K562 (cell line): ENCODE data around the gene SEL1L. TPM values are rescaled to one million over a fixed set of nuclear protein-coding genes. Genes with fewer than 3 reads are reported as not detected.

Experiments
- CBFA2T3 ChIP-seq: fragments of 450-650 bp; IDR thresholded peaks from 2 replicates; pipeline ENCODE4 v1.6.1; 2017
- FOXJ2 ChIP-seq: fragments of 200-800 bp; sonication (Bioruptor generic); IDR thresholded peaks from 2 replicates; pipeline ENCODE4 v1.6.1; 2016; ENCODE audit warnings: missing genetic modification characterization, missing compliant biosample characterization
- GABPA ChIP-seq: fragments of 200-800 bp; sonication (Bioruptor generic); conservative IDR thresholded peaks from 2 replicates; pipeline ENCODE4 v1.6.1; 2016; ENCODE audit warnings: low read depth, missing genetic modification characterization, missing compliant biosample characterization
- GTF2E2 ChIP-seq: fragments of 200-800 bp; sonication (Bioruptor generic); IDR thresholded peaks from 2 replicates; pipeline ENCODE4 v1.6.1; 2016; ENCODE audit warnings: missing genetic modification characterization, missing compliant biosample characterization
- HNRNPLL ChIP-seq: fragments of 200-400 bp; formaldehyde crosslinking; IDR thresholded peaks from 2 replicates; pipeline ENCODE4 v1.6.1; 2017; ENCODE audit warnings: low read length, low read depth, mild to moderate bottlenecking; ENCODE audit not compliant: poor library complexity, severe bottlenecking
- HNRNPUL1 ChIP-seq: fragments of 200-400 bp; formaldehyde crosslinking; IDR thresholded peaks from 2 replicates; pipeline ENCODE4 v1.6.1; 2017; ENCODE audit warnings: low read length
- KHSRP ChIP-seq: fragments of 450-650 bp; IDR thresholded peaks from 2 replicates; pipeline ENCODE4 v1.6.1; 2017
- MIER1 ChIP-seq: fragments of 450-650 bp; IDR thresholded peaks from 2 replicates; pipeline ENCODE4 v1.6.1; 2016; ENCODE audit warnings: antibody characterized with exemption, mild to moderate bottlenecking, low read depth
- NBN ChIP-seq: fragments of 450-650 bp; IDR thresholded peaks from 2 replicates; pipeline ENCODE4 v1.6.1; 2016; ENCODE audit warnings: low read depth, mild to moderate bottlenecking
- NFRKB ChIP-seq: fragments of 450-650 bp; IDR thresholded peaks from 2 replicates; pipeline ENCODE4 v1.6.1; 2016; ENCODE audit warnings: low read depth
- POLR3A ChIP-seq: IDR thresholded peaks from 2 replicates; pipeline ENCODE4 v1.6.1; 2011; ENCODE audit warnings: borderline replicate concordance, mild to moderate bottlenecking, moderate library complexity; ENCODE audit not compliant: insufficient read length, insufficient read depth; ENCODE audit errors: extremely low read depth
- PTRF ChIP-seq: fragments of 450-650 bp; IDR thresholded peaks from 2 replicates; pipeline ENCODE4 v1.6.1; 2016; ENCODE audit warnings: mild to moderate bottlenecking, missing genetic modification characterization, missing compliant biosample characterization
- RCOR1 ChIP-seq, 2 experiments: IDR thresholded peaks; 2 replicates each; pipeline ENCODE4 v1.6.1; 2012; ENCODE audit warnings: low read depth in 2 of 2, low read length in 2 of 2, borderline replicate concordance in 1 of 2, improper control_type of control experiment in 1 of 2
- SAFB2 ChIP-seq: fragments of 200-400 bp; formaldehyde crosslinking; IDR thresholded peaks from 2 replicates; pipeline ENCODE4 v1.6.1; 2018; ENCODE audit warnings: borderline replicate concordance, low read length, low read depth, moderate library complexity; ENCODE audit not compliant: severe bottlenecking
- U2AF2 ChIP-seq: fragments of 200-400 bp; formaldehyde crosslinking; optimal IDR thresholded peaks from 2 replicates; pipeline ENCODE3; 2017; ENCODE audit warnings: low read depth, mild to moderate bottlenecking, low read length
- ZFX ChIP-seq: sonication (generic); formaldehyde crosslinking; IDR thresholded peaks from 2 replicates; pipeline ENCODE4 v1.8.0; 2022; ENCODE audit warnings: mild to moderate bottlenecking, missing genetic modification reagents, moderate library complexity
- ZNF121 ChIP-seq: sonication (generic); formaldehyde crosslinking; conservative IDR thresholded peaks from 2 replicates; pipeline ENCODE4 v1.8.0; 2022; ENCODE audit warnings: missing genetic modification reagents
- ZNF408 ChIP-seq: fragments of 250-450 bp; sonication (Bioruptor Pico); IDR thresholded peaks from 2 replicates; pipeline ENCODE4 v1.4.0; 2020; ENCODE audit warnings: low read depth, mild to moderate bottlenecking, moderate library complexity
- ZSCAN32 ChIP-seq: fragments of 450-650 bp; formaldehyde crosslinking; IDR thresholded peaks from 2 replicates; pipeline ENCODE4 v1.4.0; 2020; ENCODE audit warnings: mild to moderate bottlenecking, moderate library complexity
- polyA plus RNA-seq, 8 experiments: library from polyadenylated mRNA; depleted of rRNA in 4 of 8; stranded (reverse) in 5 of 8; unstranded in 3 of 8; fragments of >200 nt; fragmentation: Nextera tagmentation in 2 of 8; fragmentation: Illumina TruSeq in 1 of 8; extraction: Ambion mirVana in 2 of 8; extraction: Trizol in 1 of 8; gene quantifications; 2 replicates each; pipeline versions ENCODE4 v1.2.1 to v1.2.3, GENCODE V29; 2011 to 2014; ENCODE audit warnings: inconsistent platforms in 1 of 8, missing spikeins in 1 of 8
- total RNA-seq, 7 experiments: library from RNA; depleted of rRNA in 6 of 7; stranded (reverse); fragments of >200 nt in 6 of 7; fragmentation: Illumina TruSeq in 2 of 7; extraction: Trizol in 2 of 7; gene quantifications; 2 replicates each; pipeline versions ENCODE4 v1.2.1 to v1.2.3, GENCODE V29; 2011 to 2021; ENCODE audit warnings: low replicate concordance in 1 of 7
- TF ChIP-seq, protein P1 (sequence below): sonication (generic); formaldehyde crosslinking; IDR thresholded peaks from 2 replicates; pipeline ENCODE4 v1.8.0; 2022; ENCODE audit warnings: mild to moderate bottlenecking, missing genetic modification reagents
- TF ChIP-seq, protein P2 (sequence below): fragments of 250-450 bp; sonication (Bioruptor Pico); IDR thresholded peaks from 2 replicates; pipeline ENCODE4 v1.8.0; 2022; ENCODE audit warnings: inconsistent platforms, mild to moderate bottlenecking, moderate library complexity, borderline replicate concordance
- TF ChIP-seq, protein P3 (sequence below): sonication (generic); formaldehyde crosslinking; IDR thresholded peaks from 2 replicates; pipeline ENCODE4 v1.8.0; 2022; ENCODE audit warnings: mild to moderate bottlenecking, missing genetic modification reagents
- TF ChIP-seq, protein P4 (sequence below): IDR thresholded peaks from 2 replicates; pipeline ENCODE4 v1.6.1; 2011; ENCODE audit not compliant: insufficient read length; ENCODE audit errors: extremely low read depth

SEL1L gene
- total and polyA plus RNA-seq, 9 of the 15 experiments (the other 6 are each of a cell fraction or from before 2014, with no cell fraction given) = 7.7 to 21.1 (median 13.6) TPM

DNA sequence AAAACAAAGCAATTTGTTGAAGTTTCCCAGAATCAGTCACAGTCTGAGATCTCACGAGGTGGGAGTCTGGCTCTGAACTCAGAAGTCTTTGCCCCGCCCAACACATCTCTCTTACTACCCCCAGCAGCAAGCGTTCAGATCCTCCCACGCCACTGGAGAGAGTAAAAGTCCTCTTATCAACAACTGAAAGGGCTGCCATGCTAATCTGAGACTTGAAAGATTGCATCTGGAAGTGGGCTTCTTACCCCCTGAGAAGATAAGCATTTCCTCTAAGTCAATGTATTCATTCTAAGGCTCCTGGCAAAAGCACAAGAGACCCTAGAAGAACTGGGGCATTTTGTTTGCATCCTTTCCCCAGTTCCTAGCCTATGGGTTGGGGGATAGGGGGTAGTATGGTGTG, 99.4 kb downstream of the SEL1L start (continued):
- TF ChIP-seq, protein P1, sequence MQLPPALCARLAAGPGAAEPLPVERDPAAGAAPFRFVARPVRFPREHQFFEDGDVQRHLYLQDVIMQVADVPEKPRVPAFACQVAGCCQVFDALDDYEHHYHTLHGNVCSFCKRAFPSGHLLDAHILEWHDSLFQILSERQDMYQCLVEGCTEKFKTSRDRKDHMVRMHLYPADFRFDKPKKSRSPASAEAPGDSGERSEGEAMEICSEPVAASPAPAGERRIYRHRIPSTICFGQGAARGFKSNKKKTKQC (CRISPR knock-in tag) = no peak
- no peak for TF ChIP-seq HNRNPLL
- no peak for TF ChIP-seq NFRKB
- TF ChIP-seq FOXJ2 (tag) = no peak
- TF ChIP-seq GABPA (tag) = no peak
- TF ChIP-seq SAFB2 = no peak
- TF ChIP-seq ZFX (CRISPR knock-in tag) = no peak
- no peak for TF ChIP-seq ZNF408
- TF ChIP-seq POLR3A = no peak
- TF ChIP-seq U2AF2 = no peak
- TF ChIP-seq, protein P2, sequence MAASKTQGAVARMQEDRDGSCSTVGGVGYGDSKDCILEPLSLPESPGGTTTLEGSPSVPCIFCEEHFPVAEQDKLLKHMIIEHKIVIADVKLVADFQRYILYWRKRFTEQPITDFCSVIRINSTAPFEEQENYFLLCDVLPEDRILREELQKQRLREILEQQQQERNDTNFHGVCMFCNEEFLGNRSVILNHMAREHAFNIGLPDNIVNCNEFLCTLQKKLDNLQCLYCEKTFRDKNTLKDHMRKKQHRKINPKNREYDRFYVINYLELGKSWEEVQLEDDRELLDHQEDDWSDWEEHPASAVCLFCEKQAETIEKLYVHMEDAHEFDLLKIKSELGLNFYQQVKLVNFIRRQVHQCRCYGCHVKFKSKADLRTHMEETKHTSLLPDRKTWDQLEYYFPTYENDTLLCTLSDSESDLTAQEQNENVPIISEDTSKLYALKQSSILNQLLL (CRISPR knock-in tag) = no peak
- no peak for TF ChIP-seq PTRF (tag)
- TF ChIP-seq KHSRP = no peak
- TF ChIP-seq CBFA2T3 = peak; percentile 86
- TF ChIP-seq, protein P3, sequence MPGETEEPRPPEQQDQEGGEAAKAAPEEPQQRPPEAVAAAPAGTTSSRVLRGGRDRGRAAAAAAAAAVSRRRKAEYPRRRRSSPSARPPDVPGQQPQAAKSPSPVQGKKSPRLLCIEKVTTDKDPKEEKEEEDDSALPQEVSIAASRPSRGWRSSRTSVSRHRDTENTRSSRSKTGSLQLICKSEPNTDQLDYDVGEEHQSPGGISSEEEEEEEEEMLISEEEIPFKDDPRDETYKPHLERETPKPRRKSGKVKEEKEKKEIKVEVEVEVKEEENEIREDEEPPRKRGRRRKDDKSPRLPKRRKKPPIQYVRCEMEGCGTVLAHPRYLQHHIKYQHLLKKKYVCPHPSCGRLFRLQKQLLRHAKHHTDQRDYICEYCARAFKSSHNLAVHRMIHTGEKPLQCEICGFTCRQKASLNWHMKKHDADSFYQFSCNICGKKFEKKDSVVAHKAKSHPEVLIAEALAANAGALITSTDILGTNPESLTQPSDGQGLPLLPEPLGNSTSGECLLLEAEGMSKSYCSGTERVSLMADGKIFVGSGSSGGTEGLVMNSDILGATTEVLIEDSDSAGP (CRISPR knock-in tag) = no peak
- TF ChIP-seq ZSCAN32 (CRISPR knock-in tag) = no peak
- TF ChIP-seq RCOR1 (IDR thresholded peaks at IDR 0.05; ENCODE audit: borderline replicate concordance in 1 of 2, low read depth in 2 of 2, low read length in 2 of 2) = peak in 1 of 2 experiments; percentile 70; a peak in 1 of 4 replicates
- TF ChIP-seq GTF2E2 (tag) = no peak
- TF ChIP-seq, protein P4, sequence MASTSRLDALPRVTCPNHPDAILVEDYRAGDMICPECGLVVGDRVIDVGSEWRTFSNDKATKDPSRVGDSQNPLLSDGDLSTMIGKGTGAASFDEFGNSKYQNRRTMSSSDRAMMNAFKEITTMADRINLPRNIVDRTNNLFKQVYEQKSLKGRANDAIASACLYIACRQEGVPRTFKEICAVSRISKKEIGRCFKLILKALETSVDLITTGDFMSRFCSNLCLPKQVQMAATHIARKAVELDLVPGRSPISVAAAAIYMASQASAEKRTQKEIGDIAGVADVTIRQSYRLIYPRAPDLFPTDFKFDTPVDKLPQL = no peak
- TF ChIP-seq HNRNPUL1 = no peak
- TF ChIP-seq MIER1 = no peak
- TF ChIP-seq ZNF121 (CRISPR knock-in tag) = no peak
- no peak for TF ChIP-seq NBN
